Activated T-cell treated with anti-CD3 and anti-CD28 coated beads, Interleukin-2, amount 50 U/mL, for 24 hours (primary cell): Measurements from ENCODE around the gene HTR1E.
"Not testable (repeated sequence)": the region's sequence is repeated elsewhere in the genome, so short reads cannot be mapped to it uniquely, and the experiment has no call there.

Experiments used
- DNase-seq: peaks from one replicate; pipeline ENCODE4 v3.0.0-alpha.2; 2020
- H3K27ac Mint-ChIP-seq: 2 replicates; pipeline ENCODE4 v1.8.0; 2020; ENCODE audit warnings: mild to moderate bottlenecking, mixed read lengths
- H3K27me3 Mint-ChIP-seq: 2 replicates; pipeline ENCODE4 v1.8.0; 2020; ENCODE audit warnings: mixed read lengths
- H3K36me3 Mint-ChIP-seq: 2 replicates; pipeline ENCODE4 v1.8.0; 2020; ENCODE audit warnings: low read depth, mixed read lengths
- H3K4me1 Mint-ChIP-seq: 2 replicates; pipeline ENCODE4 v1.8.0; 2020; ENCODE audit warnings: low read depth, mixed read lengths
- H3K4me3 Mint-ChIP-seq: 2 replicates; pipeline ENCODE4 v1.8.0; 2020; ENCODE audit warnings: mild to moderate bottlenecking, moderate library complexity, mixed read lengths
- H3K9me3 Mint-ChIP-seq: 2 replicates; pipeline ENCODE4 v1.8.0; 2020; ENCODE audit warnings: mixed read lengths

HTR1E gene

DNA sequence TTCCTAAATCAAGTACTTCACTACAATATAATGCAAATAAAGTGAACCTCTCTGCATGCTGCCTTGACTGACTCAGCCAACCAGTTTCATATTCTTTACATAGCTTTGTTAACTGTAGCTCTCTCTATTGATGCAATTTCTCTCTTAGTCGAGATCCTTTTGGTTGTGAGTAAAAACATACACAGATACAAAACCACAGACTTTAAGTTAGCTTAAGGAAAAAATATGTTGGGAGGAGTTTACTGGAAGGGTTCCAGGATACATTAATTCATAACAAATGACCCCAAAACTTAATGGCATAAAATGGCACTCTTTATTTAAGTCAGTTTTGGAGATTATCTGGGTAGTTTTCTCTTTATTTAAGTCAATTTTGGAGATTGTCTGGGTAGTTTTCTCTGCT lies 15.7 kb downstream of the HTR1E start:
- Mint-ChIP-seq H3K27ac (no peak overlapping the region), H3K4me1 (no peaks in the 10 kb centered on the region), H3K9me3 (no peaks in the 10 kb centered on the region), H3K36me3 (no peaks in the 10 kb centered on the region), H3K4me3 (no peak overlapping the region), H3K27me3 (no peaks in the 10 kb centered on the region)
- no peak for DNase-seq

DNA sequence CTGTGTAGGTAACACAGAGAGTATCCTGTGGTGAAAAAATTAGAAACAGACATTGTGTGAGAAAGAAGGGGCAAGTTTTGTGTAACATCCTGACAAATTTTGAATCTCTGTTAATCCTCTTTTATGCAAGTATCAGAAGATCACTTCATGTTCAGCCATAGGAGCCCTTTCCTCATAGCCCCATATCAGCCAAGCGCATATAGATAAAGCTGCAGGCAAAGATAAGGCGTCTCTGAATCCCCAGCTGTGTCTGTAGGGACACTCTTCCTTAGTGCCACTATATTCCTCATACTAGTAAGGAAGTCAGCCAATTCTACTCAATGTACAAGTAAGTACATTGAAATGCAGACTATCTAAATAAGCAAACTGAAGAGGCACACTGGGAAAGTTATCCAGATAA lies 22.3 kb downstream of the HTR1E start:
- H3K9me3 Mint-ChIP-seq: no peaks in the 10 kb centered on the region
- H3K27ac Mint-ChIP-seq: no peak overlapping the region
- H3K36me3 Mint-ChIP-seq: no peaks in the 10 kb centered on the region
- H3K27me3 Mint-ChIP-seq: no peaks in the 10 kb centered on the region
- DNase-seq: no peak
- no peak overlapping the region for H3K4me3 Mint-ChIP-seq
- H3K4me1 Mint-ChIP-seq: no peaks in the 10 kb centered on the region

DNA sequence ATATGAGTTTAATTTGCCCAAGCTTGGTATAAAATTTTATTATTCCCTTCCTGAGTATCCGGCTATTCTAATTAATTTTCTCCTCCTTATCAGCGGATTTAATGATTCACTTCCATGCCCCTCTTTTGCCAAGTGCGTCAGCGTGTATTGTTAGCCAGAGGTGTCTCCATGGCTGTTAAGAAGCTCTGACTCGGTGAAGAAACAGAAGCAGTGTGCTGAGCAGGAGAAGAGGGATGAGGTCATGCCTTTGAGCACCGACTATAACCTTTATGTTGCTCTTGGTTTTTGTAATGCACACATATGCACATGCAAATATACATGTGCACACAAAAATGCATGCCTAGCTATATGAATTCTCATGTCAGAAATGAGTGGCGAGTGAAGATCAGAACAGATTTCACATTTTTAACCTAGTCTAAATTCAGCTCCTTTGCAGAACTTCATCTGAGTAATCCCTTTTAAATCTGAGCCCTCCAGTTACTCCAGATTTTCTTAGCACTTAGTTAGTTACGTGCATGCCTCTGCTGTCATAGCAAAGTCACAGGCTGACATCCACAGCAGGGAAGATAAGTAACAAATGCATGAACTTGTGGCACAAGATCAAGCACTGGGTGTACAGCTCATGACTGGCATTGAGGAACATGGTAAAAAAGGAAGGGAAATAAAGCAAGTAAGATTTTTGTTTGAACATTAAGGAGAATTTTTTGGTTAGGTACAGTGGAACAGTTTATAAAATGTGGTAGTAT lies 24.3 kb downstream of the HTR1E start:
- no peak overlapping the region for H3K27ac Mint-ChIP-seq
- H3K4me1 Mint-ChIP-seq: no peaks in the 10 kb centered on the region
- no peaks in the 10 kb centered on the region for H3K27me3 Mint-ChIP-seq
- no peak overlapping the region for H3K4me3 Mint-ChIP-seq
- no peak for DNase-seq
- H3K9me3 Mint-ChIP-seq: no peaks in the 10 kb centered on the region
- no peaks in the 10 kb centered on the region for H3K36me3 Mint-ChIP-seq

DNA sequence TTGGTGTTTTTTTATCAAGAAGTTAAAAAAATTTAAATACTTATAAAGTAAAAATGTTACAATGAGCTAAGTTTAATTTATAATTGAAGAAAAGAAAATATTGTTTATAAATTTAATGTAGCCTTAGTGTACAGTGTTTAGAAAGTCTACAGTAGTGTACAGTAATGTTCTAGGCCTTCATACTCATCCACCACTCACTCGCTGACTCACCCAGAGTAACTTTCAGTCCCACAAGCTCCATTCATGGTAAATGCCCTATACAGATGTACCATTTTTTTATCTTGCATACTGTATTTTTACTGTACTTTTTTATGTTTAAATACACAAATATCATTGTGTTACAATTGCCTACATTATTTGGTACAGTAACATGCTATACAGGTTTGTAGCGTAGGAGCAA lies 26.0 kb downstream of the HTR1E start:
- no peaks in the 10 kb centered on the region for H3K4me1 Mint-ChIP-seq
- no peak overlapping the region for H3K4me3 Mint-ChIP-seq
- H3K9me3 Mint-ChIP-seq: no peaks in the 10 kb centered on the region
- H3K36me3 Mint-ChIP-seq: no peaks in the 10 kb centered on the region
- H3K27ac Mint-ChIP-seq: no peak overlapping the region
- H3K27me3 Mint-ChIP-seq: no peaks in the 10 kb centered on the region
- no peak for DNase-seq

DNA sequence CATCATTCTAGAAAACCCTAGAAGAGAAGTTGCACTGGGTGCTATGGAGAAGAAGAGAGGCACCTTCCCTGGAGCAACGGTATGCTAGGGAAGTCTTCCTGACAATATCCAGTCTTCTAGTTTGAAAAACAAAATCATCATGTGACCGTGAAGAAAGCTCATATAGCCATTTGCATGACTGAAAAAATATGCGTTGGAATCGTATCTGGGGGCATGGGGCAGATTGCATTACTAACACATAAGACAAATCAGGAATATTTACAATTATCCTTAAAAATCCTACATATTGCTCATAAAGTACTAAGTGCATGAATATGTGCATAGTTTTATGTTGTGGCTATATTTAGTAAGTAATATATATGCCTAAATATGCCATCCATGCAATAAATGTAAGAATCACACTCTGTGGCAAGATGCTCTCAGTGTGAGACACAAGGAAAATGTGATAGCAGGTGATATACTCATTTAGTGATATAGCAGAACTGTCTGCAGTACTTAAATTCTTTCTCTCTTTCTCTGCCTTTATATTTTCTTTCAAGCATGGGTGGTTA lies 26.8 kb downstream of the HTR1E start:
- H3K4me1 Mint-ChIP-seq: no peaks in the 10 kb centered on the region
- H3K27ac Mint-ChIP-seq: no peak overlapping the region
- DNase-seq: no peak
- no peaks in the 10 kb centered on the region for H3K9me3 Mint-ChIP-seq
- no peak overlapping the region for H3K4me3 Mint-ChIP-seq
- no peaks in the 10 kb centered on the region for H3K27me3 Mint-ChIP-seq
- H3K36me3 Mint-ChIP-seq: no peaks in the 10 kb centered on the region

DNA sequence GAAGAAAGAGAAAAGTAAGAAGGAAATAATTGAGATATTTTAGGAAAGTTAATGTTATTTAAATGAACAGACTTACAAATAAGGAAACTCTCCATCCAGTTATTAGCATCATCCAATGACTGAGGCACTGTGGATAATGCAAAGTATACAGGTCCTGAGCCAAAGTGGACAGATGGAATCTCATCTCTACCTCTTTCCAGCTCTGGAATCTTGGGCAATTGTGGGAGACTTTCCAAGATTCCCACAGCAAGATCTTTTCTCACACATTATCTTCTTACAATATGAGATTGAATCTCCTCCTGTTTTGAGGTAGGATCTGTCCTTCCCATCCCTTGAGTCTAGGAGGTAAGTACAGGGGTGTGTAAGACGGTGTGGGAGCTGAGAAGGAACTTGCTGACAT lies 28.9 kb downstream of the HTR1E start:
- no peak overlapping the region for H3K4me3 Mint-ChIP-seq
- H3K27ac Mint-ChIP-seq: no peak overlapping the region
- no peak for DNase-seq
- no peaks in the 10 kb centered on the region for H3K36me3 Mint-ChIP-seq
- no peaks in the 10 kb centered on the region for H3K9me3 Mint-ChIP-seq
- no peaks in the 10 kb centered on the region for H3K27me3 Mint-ChIP-seq
- H3K4me1 Mint-ChIP-seq: no peaks in the 10 kb centered on the region

DNA sequence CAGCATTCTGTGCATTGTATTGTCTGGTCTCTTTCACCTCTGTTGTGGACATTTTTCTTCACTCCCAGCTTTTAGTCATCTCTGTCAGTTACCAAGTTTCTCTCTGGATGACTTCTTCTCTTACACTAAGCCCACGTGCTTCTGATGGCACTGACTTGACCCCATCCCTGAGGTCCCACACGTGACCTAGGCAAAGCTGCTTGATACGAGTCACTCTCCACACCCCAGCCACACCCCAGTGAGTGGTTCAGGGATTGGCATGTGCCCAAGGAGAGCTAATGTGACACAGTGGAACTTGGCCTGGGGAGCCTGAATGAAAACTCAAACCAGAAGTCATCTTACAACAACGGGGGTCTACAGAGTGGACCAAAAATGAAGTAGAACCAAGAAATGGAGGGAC lies 32.2 kb downstream of the HTR1E start:
- no peak overlapping the region for H3K27ac Mint-ChIP-seq
- H3K27me3 Mint-ChIP-seq: no peaks in the 10 kb centered on the region
- no peak for DNase-seq
- no peaks in the 10 kb centered on the region for H3K36me3 Mint-ChIP-seq
- H3K4me3 Mint-ChIP-seq: no peak overlapping the region
- H3K4me1 Mint-ChIP-seq: no peaks in the 10 kb centered on the region
- no peaks in the 10 kb centered on the region for H3K9me3 Mint-ChIP-seq

DNA sequence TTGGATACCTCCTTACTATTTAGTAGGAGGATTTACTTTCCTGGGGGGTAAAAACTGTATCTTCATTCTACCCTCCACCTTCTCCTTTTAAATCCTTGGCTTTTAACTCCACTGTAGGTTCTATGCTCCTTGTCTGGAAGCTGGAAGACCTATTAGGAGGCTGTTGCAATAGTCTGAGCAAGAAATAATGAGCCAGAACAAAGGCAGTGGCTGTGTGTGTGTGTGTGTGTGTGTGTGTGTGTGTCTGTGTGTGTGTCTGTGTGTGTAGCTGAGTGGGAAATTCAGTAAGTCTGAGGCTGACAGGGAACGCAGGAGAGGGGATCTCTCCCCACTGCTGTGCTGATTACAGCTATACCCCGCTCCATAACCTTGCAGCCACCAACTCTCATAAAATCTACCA lies 35.8 kb downstream of the HTR1E start:
- Mint-ChIP-seq H3K9me3 (no peaks in the 10 kb centered on the region), H3K27ac (no peak overlapping the region), H3K36me3 (no peaks in the 10 kb centered on the region), H3K4me1 (no peaks in the 10 kb centered on the region), H3K4me3 (no peak overlapping the region), H3K27me3 (no peaks in the 10 kb centered on the region)
- DNase-seq: no peak

DNA sequence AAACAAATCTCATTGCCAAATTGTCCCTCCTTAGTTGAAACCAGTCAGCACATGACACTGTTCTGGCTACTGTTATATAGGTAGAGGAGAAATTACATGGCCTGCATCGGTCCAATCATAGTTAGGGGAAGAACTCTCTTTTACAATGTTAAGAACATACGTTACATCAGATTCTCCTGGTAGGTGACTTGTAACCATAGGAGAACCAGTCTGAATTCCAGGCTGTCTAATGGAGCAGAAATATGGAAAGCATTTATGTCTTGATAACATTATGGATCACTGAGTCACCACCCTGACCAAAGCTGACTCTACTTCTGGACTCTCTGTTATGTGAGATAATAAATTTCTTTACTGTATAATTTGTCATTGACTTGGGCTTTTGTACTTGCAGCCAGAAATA lies 40.9 kb downstream of the HTR1E start:
- H3K4me3 Mint-ChIP-seq: no peak overlapping the region
- H3K36me3 Mint-ChIP-seq: no peaks in the 10 kb centered on the region
- no peak overlapping the region for H3K27ac Mint-ChIP-seq
- H3K27me3 Mint-ChIP-seq: peaks cover 1% of the 10 kb centered on the region
- H3K4me1 Mint-ChIP-seq: no peaks in the 10 kb centered on the region
- no peak for DNase-seq
- H3K9me3 Mint-ChIP-seq: no peaks in the 10 kb centered on the region

DNA sequence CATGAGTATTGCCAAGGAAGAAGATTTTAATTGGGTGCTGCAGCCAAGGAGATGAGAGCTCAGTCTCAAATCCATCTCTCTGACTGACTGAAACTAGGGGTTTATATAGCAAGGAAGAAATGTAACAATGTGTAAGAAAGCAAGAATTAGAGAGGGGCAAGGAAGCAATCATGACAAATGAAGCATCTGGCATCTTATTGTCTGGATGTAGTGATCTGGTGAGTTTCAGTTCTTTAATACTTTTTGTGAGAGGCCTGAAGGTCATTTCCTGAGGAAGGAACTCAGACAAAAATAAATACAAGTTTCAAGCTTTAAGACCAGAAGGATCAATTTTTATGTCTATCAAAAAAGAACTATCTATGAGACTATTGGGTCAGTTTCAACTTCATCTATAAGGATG lies 64.2 kb downstream of the HTR1E start:
- no peak overlapping the region for H3K27ac Mint-ChIP-seq
- no peak for DNase-seq
- H3K9me3 Mint-ChIP-seq: peaks cover 9% of the 10 kb centered on the region
- no peak overlapping the region for H3K4me3 Mint-ChIP-seq
- no peaks in the 10 kb centered on the region for H3K36me3 Mint-ChIP-seq
- no peaks in the 10 kb centered on the region for H3K4me1 Mint-ChIP-seq
- H3K27me3 Mint-ChIP-seq: peaks cover 3% of the 10 kb centered on the region

DNA sequence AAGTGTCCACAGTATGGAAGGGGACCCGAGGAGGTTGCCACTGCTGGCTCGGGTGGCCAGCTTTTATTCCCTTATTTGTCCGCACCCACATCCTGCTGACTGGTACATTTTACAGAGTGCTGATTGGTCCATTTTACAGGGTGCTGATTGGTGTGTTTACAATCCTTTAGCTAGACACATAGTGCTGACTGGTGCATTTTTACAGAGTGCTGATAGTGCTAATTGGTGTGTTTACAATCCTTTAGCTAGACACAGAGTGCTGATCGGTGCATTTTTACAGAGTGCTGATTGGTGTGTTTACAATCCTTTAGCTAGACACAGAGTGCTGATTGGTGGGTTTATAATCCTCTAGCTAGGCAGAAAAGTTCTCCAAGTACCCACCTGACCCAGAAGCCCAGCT lies 65.1 kb downstream of the HTR1E start:
- not testable (repeated sequence) for H3K4me3 Mint-ChIP-seq, H3K27me3 Mint-ChIP-seq

DNA sequence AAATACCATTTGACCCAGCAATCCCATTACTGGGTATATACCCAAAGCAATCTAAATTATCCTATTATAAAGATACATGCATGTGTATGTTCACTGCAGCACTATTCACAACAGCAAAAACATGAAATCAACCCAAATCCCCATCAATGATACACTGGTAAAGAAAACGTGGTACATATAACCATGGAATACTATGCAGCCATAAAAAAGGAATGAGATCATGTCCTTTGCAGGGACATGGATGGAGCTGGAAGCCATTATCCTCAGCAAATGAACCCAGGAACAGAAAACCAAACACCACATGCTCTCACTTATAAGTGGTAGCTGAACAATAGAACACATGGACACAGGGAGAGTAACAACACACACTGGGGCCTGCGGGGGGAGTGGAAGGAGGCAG lies 69.2 kb downstream of the HTR1E start:
- not testable (repeated sequence) for H3K4me3 Mint-ChIP-seq, H3K4me1 Mint-ChIP-seq, H3K9me3 Mint-ChIP-seq, H3K27ac Mint-ChIP-seq, H3K27me3 Mint-ChIP-seq, H3K36me3 Mint-ChIP-seq, DNase-seq

More for the DNA sequence above, 65.1 kb downstream of the HTR1E start:
- not testable (repeated sequence) for H3K4me1 Mint-ChIP-seq, H3K9me3 Mint-ChIP-seq, H3K36me3 Mint-ChIP-seq, DNase-seq, H3K27ac Mint-ChIP-seq

DNA sequence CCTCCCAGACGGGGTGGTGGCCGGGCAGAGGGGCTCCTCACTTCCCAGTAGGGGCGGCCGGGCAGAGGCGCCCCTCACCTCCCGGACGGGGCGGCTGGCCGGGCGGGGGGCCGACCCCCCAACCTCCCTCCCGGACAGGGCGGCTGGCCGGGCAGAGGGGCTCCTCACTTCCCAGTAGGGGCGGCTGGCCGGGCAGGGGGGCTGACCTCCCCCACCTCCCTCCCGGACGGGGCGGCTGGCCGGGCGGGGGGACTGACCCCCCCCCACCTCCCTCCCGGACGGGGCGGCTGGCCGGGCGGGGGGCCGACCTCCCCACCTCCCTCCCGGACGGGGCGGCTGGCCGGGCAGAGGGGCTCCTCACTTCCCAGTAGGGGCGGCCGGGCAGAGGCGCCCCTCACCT lies 72.3 kb downstream of the HTR1E start:
- DNase-seq, H3K9me3 Mint-ChIP-seq, H3K4me1 Mint-ChIP-seq, H3K27ac Mint-ChIP-seq, H3K36me3 Mint-ChIP-seq, H3K27me3 Mint-ChIP-seq, H3K4me3 Mint-ChIP-seq: not testable (repeated sequence)

DNA sequence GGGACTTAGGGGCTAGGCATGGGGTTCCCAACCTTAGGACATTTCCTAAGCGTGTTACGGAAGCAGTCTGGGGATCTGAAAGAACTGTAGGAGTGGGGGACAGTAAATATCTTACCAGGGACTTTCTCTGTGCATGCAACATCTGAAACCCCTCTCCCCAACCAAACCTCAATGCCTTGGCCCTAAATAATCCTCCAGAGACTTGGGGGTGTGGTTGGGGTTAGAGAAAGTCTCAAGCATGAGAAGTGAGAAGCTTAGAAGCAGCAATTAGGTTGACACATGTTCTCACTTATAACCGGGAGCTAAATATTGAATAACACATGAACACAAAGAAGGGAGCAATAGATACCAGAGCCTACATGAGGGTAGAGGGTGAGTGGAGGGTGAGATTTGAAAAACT lies 74.7 kb downstream of the HTR1E start:
- H3K27me3 Mint-ChIP-seq: no peaks in the 10 kb centered on the region
- no peaks in the 10 kb centered on the region for H3K4me1 Mint-ChIP-seq
- no peaks in the 10 kb centered on the region for H3K9me3 Mint-ChIP-seq
- no peak for DNase-seq
- H3K4me3 Mint-ChIP-seq: no peak overlapping the region
- no peak overlapping the region for H3K27ac Mint-ChIP-seq
- H3K36me3 Mint-ChIP-seq: no peaks in the 10 kb centered on the region

DNA sequence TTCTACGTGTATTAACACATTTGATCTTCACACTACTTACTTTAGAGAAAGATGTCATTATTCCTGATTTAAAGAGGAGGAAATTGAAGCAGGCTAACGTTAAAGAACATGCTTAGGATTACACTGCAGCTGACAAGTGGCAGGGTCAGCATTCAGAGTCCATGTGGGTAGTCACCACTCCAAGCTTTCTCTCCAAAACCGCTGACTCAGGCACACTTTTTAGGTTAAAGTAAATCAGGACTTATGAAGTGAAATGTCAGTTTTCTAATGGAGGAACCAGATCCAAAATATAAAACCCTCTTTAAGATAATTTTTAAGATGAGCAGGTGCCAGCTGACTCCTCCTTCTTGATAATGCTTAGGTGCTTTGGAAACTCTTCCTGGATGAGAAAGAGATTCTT lies 75.4 kb downstream of the HTR1E start:
- no peak overlapping the region for H3K27ac Mint-ChIP-seq
- H3K4me3 Mint-ChIP-seq: no peak overlapping the region
- H3K27me3 Mint-ChIP-seq: peaks cover 2% of the 10 kb centered on the region
- no peaks in the 10 kb centered on the region for H3K9me3 Mint-ChIP-seq
- no peaks in the 10 kb centered on the region for H3K36me3 Mint-ChIP-seq
- H3K4me1 Mint-ChIP-seq: no peaks in the 10 kb centered on the region
- DNase-seq: no peak

DNA sequence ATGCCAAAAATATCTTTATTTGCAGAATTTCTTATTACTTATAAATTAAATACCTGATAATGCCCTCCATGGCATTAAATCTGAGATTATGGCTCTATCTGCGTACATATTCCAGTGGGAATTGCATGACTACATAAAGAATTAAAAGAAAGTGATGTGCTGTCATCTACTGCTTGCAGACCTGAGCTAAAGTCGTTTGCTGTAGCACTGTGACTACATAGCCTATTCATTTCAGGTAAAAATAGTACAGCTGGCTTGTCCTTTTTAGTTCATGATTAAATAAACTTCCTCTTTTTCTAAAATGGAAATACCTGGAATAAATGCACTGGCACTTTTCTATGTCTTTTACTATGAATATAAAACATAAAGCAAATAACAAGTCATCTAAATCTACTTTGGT lies 79.4 kb downstream of the HTR1E start:
- H3K4me3 Mint-ChIP-seq: no peak overlapping the region
- H3K27me3 Mint-ChIP-seq: peaks cover 15% of the 10 kb centered on the region
- H3K4me1 Mint-ChIP-seq: no peaks in the 10 kb centered on the region
- DNase-seq: no peak
- H3K9me3 Mint-ChIP-seq: no peaks in the 10 kb centered on the region
- H3K27ac Mint-ChIP-seq: no peak overlapping the region
- H3K36me3 Mint-ChIP-seq: no peaks in the 10 kb centered on the region
